Skin of body (tissue), 2 donors: ENCODE measurements around the gene CLPTM1L. TPM values are rescaled to one million over a fixed set of nuclear protein-coding genes. Genes with fewer than 3 reads are reported as not detected.
"Not testable (repeated sequence)": the region's sequence is repeated elsewhere in the genome, so short reads cannot be mapped to it uniquely, and the experiment has no call there.

Experiments
- DNase-seq: peaks from one replicate; lab custom pipeline; 2025; lab: John Stamatoyannopoulos, UW
- total RNA-seq: library from RNA; depleted of rRNA; stranded (reverse); fragments of >200 nt; gene quantifications from one replicate; pipeline ENCODE4 v1.2.3, GENCODE V29; 2014

The CLPTM1L gene
- total RNA-seq, 1 donor from 2014 or later = 78.6 TPM

- DNase-seq = not testable (repeated sequence)
These were observed 15.5 kb upstream of the CLPTM1L start for GRCh38 chr5:1360367-1360766.

GRCh38 chr5:1359713-1360112, 14.8 kb upstream of the CLPTM1L start:
- DNase-seq = no peak

- no peak for DNase-seq
These were observed 14.2 kb upstream of the CLPTM1L start for GRCh38 chr5:1359031-1359645.

GRCh38 chr5:1358726-1359025, 13.8 kb upstream of the CLPTM1L start:
- no peak for DNase-seq

GRCh38 chr5:1357946-1358725, 13.2 kb upstream of the CLPTM1L start:
- no peak for DNase-seq

- DNase-seq = no peak
These were observed 12.2 kb upstream of the CLPTM1L start for GRCh38 chr5:1356873-1357787.

- no peak for DNase-seq
These were observed 9.7 kb upstream of the CLPTM1L start for GRCh38 chr5:1354576-1354975.

- no peak for DNase-seq
These were observed 7.6 kb upstream of the CLPTM1L start for GRCh38 chr5:1352231-1353219.

GRCh38 chr5:1351156-1351555, 6.3 kb upstream of the CLPTM1L start:
- DNase-seq = no peak

- no peak for DNase-seq
These were observed 4.3 kb upstream of the CLPTM1L start for GRCh38 chr5:1349246-1349645.

GRCh38 chr5:1348986-1349245, 4.0 kb upstream of the CLPTM1L start:
- DNase-seq = no peak

- DNase-seq = no peak
These were observed 2.7 kb upstream of the CLPTM1L start for GRCh38 chr5:1347571-1347970.

GRCh38 chr5:1346627-1347440, 1.9 kb upstream of the CLPTM1L start:
- no peak for DNase-seq

GRCh38 chr5:1345876-1346626, 1.2 kb upstream of the CLPTM1L start:
- DNase-seq = no peak

- no peak for DNase-seq
These were observed 683 bp downstream of the CLPTM1L start for GRCh38 chr5:1343931-1344901.

GRCh38 chr5:1343315-1343751, 1.6 kb downstream of the CLPTM1L start:
- no peak for DNase-seq

GRCh38 chr5:1342711-1343110, 2.2 kb downstream of the CLPTM1L start:
- DNase-seq = not testable (repeated sequence)

GRCh38 chr5:1342268-1342667, 2.6 kb downstream of the CLPTM1L start:
- no peak for DNase-seq
